ENCODE data around the gene IPO4.

Gene IPO4

GRCh38 chr14:24146978-24147760, 41.4 kb downstream of the IPO4 start, which contains the start of gene RNF31:
Gene RNF31 (plus strand): TSS chr14:24147498. CDS start chr14:24147699, 201 bp downstream.
- peak; percentile 98 for DNase-seq

GRCh38 chr14:24146453-24146977, 42.1 kb downstream of the IPO4 start, which contains the start of gene PSME2:
Gene PSME2 (minus strand): TSS chr14:24146610. CDS start chr14:24146581, 29 bp downstream.
- DNase-seq, result peak; percentile 98

GRCh38 chr14:24145690-24146452, 42.7 kb downstream of the IPO4 start:
- no peak for DNase-seq

- DNase-seq, result no peak
Observed at GRCh38 chr14:24145219-24145618, 43.4 kb downstream of the IPO4 start.

GRCh38 chr14:24144451-24144850, 44.2 kb downstream of the IPO4 start:
- no peak for DNase-seq

- peak; percentile 47 for DNase-seq
Observed at GRCh38 chr14:24143511-24143910, 45.1 kb downstream of the IPO4 start.

GRCh38 chr14:24141097-24141880, 47.3 kb downstream of the IPO4 start, which contains the start of gene EMC9:
Gene EMC9 (minus strand): TSS chr14:24141591. CDS start chr14:24141304, 287 bp downstream.
- DNase-seq, result peak; percentile 99

- no peak for DNase-seq
Observed at GRCh38 chr14:24139272-24139934, 49.2 kb downstream of the IPO4 start.

- DNase-seq, result no peak
Observed at GRCh38 chr14:24138396-24139271, 50.0 kb downstream of the IPO4 start.

- no peak for DNase-seq
Observed at GRCh38 chr14:24137529-24138395, 50.9 kb downstream of the IPO4 start.

- DNase-seq, result no peak
Observed at GRCh38 chr14:24136684-24137528, 51.7 kb downstream of the IPO4 start.

GRCh38 chr14:24135834-24136683, 52.6 kb downstream of the IPO4 start, which contains the start of gene PSME1:
Gene PSME1 (plus strand): TSS chr14:24136194. CDS start chr14:24136263, 69 bp downstream.
- DNase-seq, result peak; percentile 85

GRCh38 chr14:24135584-24135833, 53.1 kb downstream of the IPO4 start:
- DNase-seq, result no peak

GRCh38 chr14:24133735-24134134, 54.9 kb downstream of the IPO4 start:
- no peak for DNase-seq

- no peak for DNase-seq
Observed at GRCh38 chr14:24132976-24133375, 55.6 kb downstream of the IPO4 start.

GRCh38 chr14:24132061-24132685, 56.4 kb downstream of the IPO4 start:
- DNase-seq, result no peak

- DNase-seq, result no peak
Observed at GRCh38 chr14:24131549-24131966, 57.1 kb downstream of the IPO4 start.

All from fibroblast of skin of abdomen (primary cell).